ENCODE measurements around the gene MTMR3. TPM values are rescaled to one million over a fixed set of nuclear protein-coding genes. Genes with fewer than 3 reads are reported as not detected.

MTMR3 gene
- polyA plus RNA-seq, 2 of the 4 experiments (the other 2 are of a cell fraction), result 7.4 to 18.8 TPM

- H3K4me3 ChIP-seq, result no peak overlapping the region
- no peak for TF ChIP-seq HES2 (IDR thresholded peaks at IDR 0.05)
- no peak for TF ChIP-seq SREBF2 (IDR thresholded peaks at IDR 0.05)
- ChIA-PET CTCF (no interaction called here), POLR2A (no interaction called here)
- ATAC-seq (no peak), FAIRE-seq (no peak), DNase-seq (ENCODE audit: low read depth in 1 of 2, low spot score in 1 of 2) (no peak)
- no peaks in the 10 kb centered on the region for H3K9me3 ChIP-seq
- no peak overlapping the region for H3K4me2 ChIP-seq
- 84% methylated on average over 1 of the region's 1 CpG for WGBS (ENCODE audit: missing lambda C conversion rate)
- H3K27ac ChIP-seq, result no peak overlapping the region
- H3K4me1 ChIP-seq, result 0 out of 3 replicates have a peak, but pooled peaks cover 2% of the 10 kb centered on the region
Measured at GRCh38 chr22:29892315-29893156, 9.6 kb downstream of the MTMR3 start.

- ATAC-seq (no peak), FAIRE-seq (no peak), DNase-seq (ENCODE audit: low read depth in 1 of 2, low spot score in 1 of 2) (no peak)
- no peak for TF ChIP-seq MAFK (IDR thresholded peaks at IDR 0.05; ENCODE audit: partially characterized antibody)
- no peak for TF ChIP-seq PBX3 (IDR thresholded peaks at IDR 0.05)
- no peak for TF ChIP-seq ESRRA (IDR thresholded peaks at IDR 0.05; ENCODE audit: borderline replicate concordance, low read length)
- TF ChIP-seq ELK1 (IDR thresholded peaks at IDR 0.05; ENCODE audit: low read depth, low read length), result no peak
- no peak for TF ChIP-seq ZFP36 (IDR thresholded peaks at IDR 0.05; ENCODE audit: borderline replicate concordance, partially characterized antibody)
- no peak for TF ChIP-seq GATA3 (IDR thresholded peaks at IDR 0.05; ENCODE audit: borderline replicate concordance)
- TF ChIP-seq NPAS2 (CRISPR knock-in tag; IDR thresholded peaks at IDR 0.05; ENCODE audit: borderline replicate concordance), result no peak
- no peak for TF ChIP-seq BCL3 (IDR thresholded peaks at IDR 0.05)
- no peak for TF ChIP-seq CTCF (IDR thresholded peaks at IDR 0.05)
- TF ChIP-seq KDM5A (IDR thresholded peaks at IDR 0.05), result no peak
- no peak for TF ChIP-seq POLR2AphosphoS2 (conservative IDR thresholded peaks at IDR 0.05; ENCODE audit: low read length)
- no peak for TF ChIP-seq NFE2L2 (conservative IDR thresholded peaks at IDR 0.05; ENCODE audit: low read length)
- no peak for TF ChIP-seq SREBF2 (IDR thresholded peaks at IDR 0.05)
- no peak overlapping the region for H3K4me3 ChIP-seq
- H3K4me1 ChIP-seq, result peaks cover 25% of the 10 kb centered on the region
- H3K27ac ChIP-seq, result no peak overlapping the region
- no peak overlapping the region for H3K4me2 ChIP-seq
- WGBS (ENCODE audit: missing lambda C conversion rate), result 97% methylated on average over 1 of the region's 1 CpG
- no peaks in the 10 kb centered on the region for H3K9me3 ChIP-seq
- ChIA-PET CTCF (no interaction called here), POLR2A (no interaction called here)
Measured at GRCh38 chr22:29901354-29901753, 18.4 kb downstream of the MTMR3 start.

- 100% methylated on average over 5 of the region's 5 CpGs for WGBS (ENCODE audit: missing lambda C conversion rate)
- POLR2A ChIA-PET, result no interaction called here
- Histone ChIP-seq H3K4me3 (no peak overlapping the region), H3K9me3 (no peaks in the 10 kb centered on the region), H3K4me2 (no peak overlapping the region), H3K27ac (no peak overlapping the region), H3K4me1 (peaks cover 40% of the 10 kb centered on the region)
- CTCF ChIA-PET, result interaction anchor here (0.8 to 1.2 kb wide), 2 partner anchors 64 to 185 kb away, joined by 3 to 5 read pairs; no protein-coding TSS in a partner anchor
- DNase-seq (ENCODE audit: low read depth in 1 of 2, low spot score in 1 of 2) (no peak), ATAC-seq (no peak), FAIRE-seq (no peak)
- no peak for TF ChIP-seq FOSB (CRISPR knock-in tag; IDR thresholded peaks at IDR 0.05)
- no peak for TF ChIP-seq HMGXB4 (CRISPR knock-in tag; IDR thresholded peaks at IDR 0.05; ENCODE audit: borderline replicate concordance)
- no peak for TF ChIP-seq HES2 (IDR thresholded peaks at IDR 0.05)
- no peak for TF ChIP-seq SREBF2 (IDR thresholded peaks at IDR 0.05)
- no peak for TF ChIP-seq ZC3H11A (IDR thresholded peaks at IDR 0.05)
- TF ChIP-seq CHD4 (IDR thresholded peaks at IDR 0.05; ENCODE audit: borderline replicate concordance), result no peak
- no peak for TF ChIP-seq EP300 (IDR thresholded peaks at IDR 0.05)
- no peak for TF ChIP-seq ZNF302 (CRISPR knock-in tag; IDR thresholded peaks at IDR 0.05)
- no peak for TF ChIP-seq RCOR1 (IDR thresholded peaks at IDR 0.05; ENCODE audit: low read depth, low read length)
- TF ChIP-seq ELK1 (IDR thresholded peaks at IDR 0.05; ENCODE audit: low read depth, low read length), result no peak
- no peak for TF ChIP-seq GATA3 (IDR thresholded peaks at IDR 0.05; ENCODE audit: borderline replicate concordance)
Measured at GRCh38 chr22:29903371-29903770, 20.4 kb downstream of the MTMR3 start.

Data from A549 (cell line).